ENCODE data around the gene MYRFL.

MYRFL gene

DNA sequence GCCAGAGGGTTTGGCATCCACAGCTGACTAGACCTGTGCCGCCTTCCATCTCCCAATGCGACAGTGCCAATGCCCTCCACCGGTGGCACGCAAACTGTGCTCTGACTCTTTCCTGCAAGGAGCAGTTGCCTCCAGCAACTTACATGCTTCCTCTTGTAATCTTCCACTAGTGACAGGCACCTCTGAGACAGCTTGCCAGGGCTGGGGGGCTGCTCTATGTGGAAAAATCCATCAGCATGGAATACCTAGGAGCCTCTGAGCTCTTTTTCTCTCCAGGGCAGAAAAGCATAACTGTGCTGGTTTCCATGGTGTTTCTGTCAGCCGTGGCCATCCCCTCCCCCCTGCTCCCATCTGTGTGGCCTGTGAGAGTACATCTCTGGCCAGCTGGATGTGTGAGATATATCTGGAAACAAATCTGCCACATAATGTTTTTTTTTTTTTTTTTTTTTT is 110.6 kb downstream of the MYRFL start:
- no peak for DNase-seq

DNA sequence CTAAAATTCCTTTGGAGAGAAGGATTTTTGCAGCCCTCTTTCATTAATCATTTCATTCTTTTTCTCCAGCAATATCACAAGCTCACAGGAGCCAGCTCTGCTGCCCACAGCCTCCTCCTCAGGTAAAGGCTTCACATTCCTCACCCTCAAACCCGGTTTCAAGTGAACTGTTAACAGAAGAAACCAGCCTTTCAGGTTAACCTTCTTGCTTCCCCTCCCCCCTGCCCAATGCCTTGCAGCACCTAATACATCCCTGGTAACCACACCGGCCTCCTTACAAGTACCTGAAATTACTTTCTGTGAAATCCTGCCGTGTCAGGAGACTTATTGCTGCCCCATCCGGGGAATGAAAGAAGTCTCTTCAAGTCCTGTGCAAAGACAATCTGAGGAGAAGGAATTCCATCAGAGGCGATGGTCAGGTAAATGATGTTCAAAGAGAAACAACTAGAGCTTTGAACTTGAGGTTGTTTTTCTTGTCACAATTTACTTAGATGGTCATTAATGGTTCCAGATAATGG is 111.2 kb downstream of the MYRFL start:
- DNase-seq: no peak

DNA sequence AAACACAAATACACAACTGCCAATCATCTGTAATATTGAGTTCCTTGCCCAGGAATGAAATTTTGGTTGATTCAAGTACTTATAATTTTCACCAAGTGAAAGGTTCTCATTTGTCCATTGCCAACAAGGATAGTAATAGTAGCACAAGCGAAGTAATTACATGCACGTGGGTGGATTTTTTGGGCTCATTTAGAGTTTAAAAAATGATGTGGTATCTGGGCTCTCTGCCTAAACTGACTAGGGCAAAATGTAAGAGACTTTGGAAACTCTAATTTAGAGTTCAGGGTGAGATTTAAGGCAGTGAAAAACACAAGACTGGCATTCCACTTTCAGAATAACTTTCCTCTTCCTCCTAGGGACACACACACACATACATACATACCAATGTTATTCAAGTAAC is 111.7 kb downstream of the MYRFL start:
- no peak for DNase-seq

DNA sequence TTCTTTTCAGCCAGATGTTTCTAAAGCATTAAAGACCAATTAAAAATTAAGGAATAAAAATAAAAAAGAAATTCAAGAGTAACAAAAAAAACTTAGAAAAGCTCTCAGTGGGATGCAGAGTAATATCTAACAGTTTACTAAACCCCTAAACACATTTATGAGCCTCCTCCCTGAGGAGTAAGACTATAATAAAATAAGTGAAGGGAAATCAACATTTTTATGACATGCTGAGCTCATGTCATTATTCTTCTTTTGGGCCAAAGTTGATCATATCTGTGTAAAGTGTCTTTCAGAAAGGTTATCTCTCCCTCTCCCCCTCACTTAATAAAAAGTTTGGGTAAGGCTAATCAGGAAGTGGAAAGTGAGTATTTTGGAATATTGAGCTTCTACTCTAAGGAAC is 122.1 kb downstream of the MYRFL start:
- DNase-seq: no peak

DNA sequence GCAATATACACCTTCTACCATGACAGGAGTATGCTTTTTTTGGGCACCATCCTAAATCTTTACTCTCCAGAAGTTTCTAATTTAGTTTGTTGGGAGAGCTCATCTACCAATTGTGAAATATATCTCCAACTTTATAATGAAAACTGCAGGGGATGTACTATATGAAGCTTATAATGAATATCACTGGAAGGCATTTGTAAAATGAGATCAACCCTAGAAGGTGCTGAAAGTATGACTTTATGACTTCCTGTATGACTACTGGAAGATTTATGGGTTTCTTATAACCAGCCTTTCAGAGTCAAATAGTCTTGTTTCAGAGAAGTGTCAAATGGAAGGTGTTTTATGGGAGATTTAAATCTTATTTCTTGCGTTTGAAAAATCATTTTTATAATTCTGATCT is 122.9 kb downstream of the MYRFL start:
- no peak for DNase-seq

- no peak for DNase-seq
Measured at GRCh38 chr12:69948851-69949250, 123.8 kb downstream of the MYRFL start.

- no peak for DNase-seq
Measured at GRCh38 chr12:69949311-69950002, 124.4 kb downstream of the MYRFL start.

DNA sequence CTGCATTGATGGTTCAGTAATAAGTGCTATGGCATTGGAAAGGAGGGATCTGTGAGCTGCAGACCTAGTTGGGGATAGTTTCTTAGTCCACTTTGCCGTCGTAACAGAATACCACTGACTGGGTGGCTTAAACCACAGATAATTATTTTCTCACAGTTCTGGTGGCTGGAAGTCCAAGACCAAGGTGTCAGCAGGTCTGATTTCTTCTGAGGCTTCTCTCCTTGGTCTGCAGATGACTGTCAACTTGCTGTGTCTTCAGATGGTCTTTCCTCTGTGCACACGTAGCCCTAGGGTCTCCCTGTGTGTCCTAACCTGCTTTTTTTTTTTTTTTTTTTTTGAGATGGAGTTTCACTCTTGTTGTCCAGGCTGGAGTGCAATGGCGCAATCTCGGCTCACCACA is 126.1 kb downstream of the MYRFL start:
- no peak for DNase-seq

DNA sequence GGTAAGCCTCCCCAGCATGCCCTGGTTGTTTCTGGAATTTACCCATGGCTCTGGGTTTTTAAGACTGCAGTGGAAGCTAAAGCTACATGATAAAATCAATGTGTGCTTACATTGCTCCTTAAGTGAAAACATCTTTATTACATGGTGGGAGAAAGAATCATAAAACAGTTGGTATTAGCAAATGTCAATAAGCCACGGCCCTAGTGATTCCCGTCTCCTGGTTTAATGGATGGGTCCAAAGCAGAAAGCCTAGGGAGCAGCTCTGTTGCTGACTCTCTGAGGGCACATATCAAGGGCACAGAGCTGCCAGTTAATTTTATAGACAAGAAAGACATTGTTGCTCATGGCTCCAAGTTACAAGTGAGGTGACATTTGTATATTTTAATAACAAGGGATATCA is 127.9 kb downstream of the MYRFL start:
- no peak for DNase-seq

- no peak for DNase-seq
Measured at GRCh38 chr12:69961246-69961645, 136.2 kb downstream of the MYRFL start.

GRCh38 chr12:69966409-69966808 is 141.4 kb downstream of the MYRFL start:
- DNase-seq: no peak

DNA sequence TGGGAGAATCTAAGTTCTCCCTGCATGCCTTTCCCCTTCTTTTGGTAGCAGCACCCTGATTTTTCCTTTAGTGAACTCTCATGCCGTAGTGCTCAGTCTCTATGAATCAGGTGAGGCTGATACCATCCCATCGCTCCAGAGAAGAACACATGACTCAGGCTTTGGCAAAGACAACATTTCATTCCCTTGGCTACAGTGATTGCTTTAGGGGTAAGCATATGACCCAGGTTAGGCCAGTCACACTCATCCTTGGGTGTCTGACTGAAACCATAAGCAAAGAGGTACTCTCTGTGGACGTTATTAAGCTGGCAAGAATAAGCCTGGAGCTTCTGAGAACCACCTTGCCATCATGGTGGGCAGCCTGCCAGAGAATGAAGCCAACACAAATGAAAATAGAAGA is 141.8 kb downstream of the MYRFL start:
- DNase-seq: peak; percentile 3

GRCh38 chr12:69969011-69969410 is 144.0 kb downstream of the MYRFL start:
- DNase-seq: no peak

DNA sequence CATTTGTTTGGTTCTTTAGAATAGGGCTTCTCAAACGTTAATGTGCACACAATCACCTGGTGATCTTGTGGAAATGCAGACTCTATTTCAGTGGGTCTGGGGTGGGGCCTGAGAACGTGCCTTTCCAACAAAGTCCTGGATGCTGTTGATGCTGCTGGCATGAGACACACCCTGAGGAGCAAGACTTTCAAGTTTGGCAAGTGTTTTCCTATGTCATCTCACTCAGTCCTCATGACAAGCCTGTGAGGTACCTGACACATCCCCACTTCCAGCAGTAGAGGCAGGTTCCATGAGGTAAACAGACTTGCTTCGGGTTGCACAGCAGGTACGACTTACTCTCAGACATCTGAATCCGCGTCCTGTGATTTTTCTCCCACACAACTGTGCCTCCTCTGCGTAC is 147.1 kb downstream of the MYRFL start:
- DNase-seq: no peak

- no peak for DNase-seq
Measured at GRCh38 chr12:69978020-69978419, 153.0 kb downstream of the MYRFL start.

GRCh38 chr12:69981881-69982475 is 157.0 kb downstream of the MYRFL start:
- DNase-seq: no peak

DNA sequence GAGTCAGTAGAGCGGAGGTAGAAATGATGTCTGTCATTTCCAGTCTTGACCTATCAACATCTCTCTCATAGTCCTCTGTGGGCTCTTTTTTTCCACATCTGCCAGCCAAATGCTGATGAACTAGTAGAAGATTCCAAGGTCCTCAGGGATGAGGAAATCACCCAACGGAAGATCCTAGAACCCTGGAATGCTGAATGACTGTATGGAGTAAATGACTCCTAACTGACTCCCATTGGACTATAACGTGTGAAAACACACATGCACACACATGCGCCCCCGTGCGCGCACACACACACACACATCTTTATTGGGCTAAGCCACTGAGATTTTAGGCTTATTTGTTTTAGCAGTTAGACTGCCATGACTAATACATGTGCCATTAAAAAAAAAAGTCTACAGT is 159.2 kb downstream of the MYRFL start:
- no peak for DNase-seq

GRCh38 chr12:69985656-69986055 is 160.6 kb downstream of the MYRFL start:
- DNase-seq: peak; percentile 43

DNA sequence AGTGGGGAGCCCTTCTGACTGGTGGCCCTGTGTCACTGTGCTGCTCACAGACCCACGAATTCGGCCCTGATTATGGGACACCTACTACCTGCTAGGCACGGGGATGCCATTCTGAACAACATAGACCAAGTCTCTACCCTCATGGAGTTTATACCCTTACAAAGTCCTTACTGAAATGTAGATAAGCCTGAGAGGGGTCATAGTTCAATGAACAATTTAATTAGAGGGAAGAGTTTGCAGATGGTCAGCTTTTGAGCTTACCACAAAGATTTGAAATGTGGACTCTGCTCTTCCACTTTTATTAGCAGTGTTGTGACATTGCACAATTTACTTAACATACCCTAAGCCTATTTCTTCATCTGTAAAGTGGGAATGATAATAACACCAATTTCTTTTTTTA is 161.1 kb downstream of the MYRFL start:
- DNase-seq: no peak

DNA sequence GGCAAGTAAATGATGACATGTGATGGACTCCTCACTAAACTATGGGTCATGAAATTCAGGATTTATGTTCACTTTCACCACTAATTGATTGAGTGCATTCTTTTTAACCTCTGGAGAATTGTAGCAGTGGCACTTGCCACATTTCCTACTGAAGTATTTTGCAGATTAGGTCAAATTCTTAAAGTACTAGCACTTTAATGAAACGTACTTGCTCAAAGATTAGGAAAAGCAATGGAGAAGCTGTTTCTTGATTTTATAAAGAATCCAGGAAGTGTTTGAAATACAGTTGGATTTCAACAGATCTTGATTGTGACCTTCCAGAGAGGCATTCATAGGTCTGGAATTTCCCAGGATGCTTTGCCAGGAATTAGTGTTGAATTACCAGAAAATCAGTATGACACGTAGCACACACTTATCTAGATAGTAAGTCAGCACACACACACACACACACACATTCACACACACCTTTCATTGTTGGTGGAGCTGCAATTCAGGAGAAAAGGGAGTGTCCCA is 162.6 kb downstream of the MYRFL start:
- no peak for DNase-seq

GRCh38 chr12:69988481-69989321 is 163.7 kb downstream of the MYRFL start:
- DNase-seq: no peak

DNA sequence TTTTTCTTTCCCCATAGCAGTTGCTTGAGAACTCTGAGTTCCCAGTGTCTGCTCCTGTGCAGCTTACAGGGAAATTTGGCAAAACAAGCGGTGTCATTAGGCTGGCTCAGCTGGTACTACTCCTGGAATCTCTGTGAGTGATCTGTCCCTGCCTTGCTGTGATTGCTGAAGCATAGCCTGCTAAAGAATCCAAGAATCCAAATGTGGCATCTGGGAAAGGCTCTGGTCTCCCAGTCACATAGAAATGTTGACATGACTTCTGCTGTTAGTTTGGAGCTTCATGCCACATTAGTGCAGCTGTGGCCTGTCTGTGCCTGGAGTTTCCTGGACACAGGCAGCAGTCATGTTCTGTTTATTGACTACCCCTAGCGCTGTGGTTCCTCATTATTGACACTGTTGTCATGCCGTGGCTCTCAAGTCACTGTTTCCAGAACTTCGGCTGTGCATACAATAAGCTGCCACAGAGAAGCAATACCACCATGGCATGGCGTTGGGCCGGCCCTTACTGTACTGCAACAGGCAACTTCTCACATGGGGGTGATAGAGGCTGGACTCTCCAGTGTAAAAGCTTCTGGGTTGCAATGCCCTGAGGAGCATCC is 166.8 kb downstream of the MYRFL start:
- DNase-seq: no peak

DNA sequence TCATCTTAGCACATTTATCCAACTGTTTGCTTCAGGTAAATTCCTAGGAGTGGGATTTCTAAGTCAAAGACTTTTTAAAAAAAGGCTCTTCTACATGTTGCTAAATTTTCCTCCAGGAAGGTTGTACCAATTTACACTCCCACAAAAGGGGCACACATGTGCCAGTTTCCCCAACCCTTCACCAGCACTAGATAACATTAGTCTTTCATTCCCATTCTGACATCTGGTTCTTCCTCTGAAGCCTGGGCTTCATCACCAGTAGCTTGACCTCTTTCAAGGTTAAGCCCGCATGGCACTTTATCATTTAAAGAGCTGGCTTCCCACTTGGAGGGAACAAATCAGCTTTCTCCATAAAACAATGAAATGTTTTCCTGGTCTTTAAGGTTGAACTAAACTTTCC is 168.4 kb downstream of the MYRFL start:
- DNase-seq: no peak
